ENCODE results near the gene NAPG.
"Not testable (repeated sequence)": the region's sequence is repeated elsewhere in the genome, so short reads cannot be mapped to it uniquely, and the experiment has no call there.

Gene NAPG

GRCh38 chr18:10525697-10526560 lies at the start of gene NAPG:
Gene NAPG (plus strand): TSS chr18:10526027. CDS start chr18:10526103, 76 bp downstream.
- peak; percentile 87 for ATAC-seq
- DNase-seq: peak; percentile 91

GRCh38 chr18:10476338-10476791 lies 49.5 kb upstream of the NAPG start:
- ATAC-seq (no peak), DNase-seq (no peak)

DNA sequence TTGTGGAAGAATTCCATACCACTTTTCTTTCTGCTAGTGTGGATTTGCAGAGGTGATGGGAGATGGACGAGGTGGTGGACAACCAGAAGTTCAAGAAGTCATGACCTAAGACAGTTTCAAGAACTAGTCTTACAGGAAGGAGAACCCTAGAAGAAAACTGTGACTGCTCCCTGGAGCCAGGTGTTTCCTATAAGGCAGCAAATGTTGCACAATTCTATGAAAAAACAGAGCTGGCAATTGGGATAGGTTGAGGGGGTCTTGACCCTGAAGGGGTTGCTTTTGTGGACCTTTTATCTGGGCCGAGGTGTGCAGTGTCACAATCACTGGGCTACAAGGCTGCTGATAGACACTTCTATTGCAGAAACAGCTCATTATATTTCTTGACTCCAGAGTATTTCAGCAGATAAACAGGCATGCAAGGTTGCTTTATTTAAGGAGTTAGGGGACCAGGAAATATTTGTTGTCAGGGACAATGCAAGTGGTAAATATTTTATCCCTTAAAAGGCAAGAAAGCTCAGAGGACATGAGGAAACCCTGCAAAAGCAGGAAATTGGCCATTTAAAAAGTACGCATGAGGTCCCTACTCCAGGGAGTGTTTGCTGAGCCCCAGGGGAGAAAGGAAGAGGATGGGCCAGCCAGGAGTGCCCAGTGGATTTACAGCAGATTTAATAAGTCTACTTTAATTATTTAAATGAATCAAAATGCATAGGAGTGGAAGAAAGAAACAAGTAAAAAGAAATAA lies 48.5 kb upstream of the NAPG start:
- ATAC-seq: no peak

DNA sequence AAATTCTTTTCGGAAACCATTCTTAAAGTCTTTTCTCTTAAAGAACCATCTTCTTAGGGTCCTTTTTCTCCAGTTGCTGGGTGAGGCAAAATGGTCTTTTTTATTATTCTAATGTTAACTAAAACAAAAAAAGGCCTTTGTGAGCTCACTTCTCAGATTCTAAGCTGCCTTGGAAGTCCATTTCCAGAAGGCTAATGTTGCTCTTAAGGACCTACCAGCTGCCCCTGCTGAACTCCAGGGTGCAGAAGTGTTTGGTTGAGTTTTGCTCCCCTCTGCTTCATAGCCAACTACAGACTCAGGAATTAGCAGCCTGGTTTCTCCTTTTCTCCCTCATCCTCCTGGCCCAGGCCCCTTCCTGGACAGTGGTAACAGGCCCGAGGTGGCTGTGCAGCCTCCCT lies 48.0 kb upstream of the NAPG start:
- DNase-seq: no peak

More for the DNA sequence above, 48.5 kb upstream of the NAPG start:
- DNase-seq: no peak

GRCh38 chr18:10481831-10482230 lies 44.0 kb upstream of the NAPG start:
- no peak for DNase-seq
- no peak for ATAC-seq

More for the DNA sequence above, 48.0 kb upstream of the NAPG start:
- ATAC-seq: no peak

- DNase-seq: no peak
- ATAC-seq: no peak
These were observed 43.4 kb upstream of the NAPG start for GRCh38 chr18:10482363-10482984.

DNA sequence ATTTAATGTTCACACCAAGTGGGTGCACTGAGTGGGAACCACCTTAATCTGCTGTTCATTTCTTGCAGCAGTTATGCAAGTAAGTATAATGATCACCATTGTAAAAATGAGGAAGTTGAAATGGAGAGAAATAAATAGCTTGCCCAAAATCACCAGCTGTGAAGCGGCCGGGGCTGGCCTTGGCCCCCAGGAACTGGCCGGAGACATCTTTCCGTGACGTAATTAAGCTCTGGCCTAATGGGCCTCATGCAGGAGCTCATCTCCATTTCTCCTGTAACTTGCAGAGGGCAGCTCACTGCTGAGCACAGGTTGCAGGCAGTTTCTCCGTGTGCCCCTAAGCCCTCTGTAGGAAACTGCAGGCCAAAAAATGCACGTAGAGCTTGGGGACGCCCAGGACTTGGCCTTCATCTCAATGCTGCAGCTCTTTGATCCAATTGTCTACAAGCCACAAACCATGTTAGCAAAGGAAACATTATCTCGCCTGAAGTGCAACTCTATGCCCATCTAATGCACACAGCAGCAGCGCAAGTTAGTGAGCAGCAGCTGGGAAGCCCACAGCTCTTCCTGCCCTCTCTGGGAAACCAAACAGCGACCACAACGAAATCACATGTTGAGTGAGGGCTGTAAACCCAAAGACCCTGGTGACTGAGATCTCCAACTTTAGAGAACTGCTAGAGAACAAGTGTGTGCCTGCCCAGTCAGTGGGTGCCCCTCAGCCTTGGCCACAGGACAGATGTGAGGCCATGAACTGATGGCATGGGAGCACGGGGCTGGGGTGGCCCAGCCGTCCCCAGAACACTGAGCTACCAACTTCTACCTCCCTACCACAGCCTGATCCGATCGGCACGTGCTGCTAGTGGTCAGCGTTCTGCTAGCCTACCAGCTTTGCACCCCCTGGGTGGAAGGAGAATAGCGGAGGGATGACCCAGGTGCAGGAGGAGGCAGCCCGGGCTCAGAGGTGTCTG lies 42.6 kb upstream of the NAPG start:
- DNase-seq: no peak
- ATAC-seq: peak; percentile 21

DNA sequence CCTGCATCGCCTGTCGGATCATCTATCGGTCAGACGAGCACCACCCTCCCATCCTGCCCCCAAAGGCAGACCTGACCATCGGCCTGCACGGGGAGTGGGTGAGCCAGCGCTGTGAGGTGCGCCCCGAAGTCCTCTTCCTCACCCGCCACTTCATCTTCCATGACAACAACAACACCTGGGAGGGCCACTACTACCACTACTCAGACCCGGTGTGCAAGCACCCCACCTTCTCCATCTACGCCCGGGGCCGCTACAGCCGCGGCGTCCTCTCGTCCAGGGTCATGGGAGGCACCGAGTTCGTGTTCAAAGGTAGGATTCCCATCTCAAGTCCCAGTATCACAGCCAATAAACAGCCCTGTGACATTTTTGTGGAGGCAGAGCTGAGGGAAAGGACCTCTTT lies 40.4 kb upstream of the NAPG start:
- ATAC-seq: no peak
- DNase-seq: no peak

GRCh38 chr18:10486362-10486761 lies 39.5 kb upstream of the NAPG start:
- DNase-seq (no peak), ATAC-seq (no peak)

GRCh38 chr18:10487154-10487553 lies 38.7 kb upstream of the NAPG start:
- no peak for ATAC-seq
- DNase-seq: no peak

DNA sequence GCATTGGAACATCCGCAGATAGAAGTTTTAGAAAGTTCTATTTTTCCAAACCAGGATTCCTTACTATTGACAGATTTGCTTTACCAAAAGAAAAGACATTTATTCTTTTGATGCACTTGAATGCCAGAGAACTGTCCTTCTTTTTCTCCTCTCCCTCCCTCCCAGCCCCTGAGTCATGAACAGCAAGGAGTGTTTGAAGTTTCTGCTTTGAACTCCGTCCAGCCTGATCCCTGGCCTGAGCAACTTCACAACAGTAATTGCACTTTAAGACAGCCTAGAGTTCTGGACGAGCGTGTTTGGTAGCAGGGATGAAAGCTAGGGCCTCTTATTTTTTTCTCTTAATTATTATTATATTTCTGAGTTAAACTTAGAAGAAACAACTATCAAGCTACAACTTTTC lies 37.8 kb upstream of the NAPG start:
- no peak for DNase-seq

DNA sequence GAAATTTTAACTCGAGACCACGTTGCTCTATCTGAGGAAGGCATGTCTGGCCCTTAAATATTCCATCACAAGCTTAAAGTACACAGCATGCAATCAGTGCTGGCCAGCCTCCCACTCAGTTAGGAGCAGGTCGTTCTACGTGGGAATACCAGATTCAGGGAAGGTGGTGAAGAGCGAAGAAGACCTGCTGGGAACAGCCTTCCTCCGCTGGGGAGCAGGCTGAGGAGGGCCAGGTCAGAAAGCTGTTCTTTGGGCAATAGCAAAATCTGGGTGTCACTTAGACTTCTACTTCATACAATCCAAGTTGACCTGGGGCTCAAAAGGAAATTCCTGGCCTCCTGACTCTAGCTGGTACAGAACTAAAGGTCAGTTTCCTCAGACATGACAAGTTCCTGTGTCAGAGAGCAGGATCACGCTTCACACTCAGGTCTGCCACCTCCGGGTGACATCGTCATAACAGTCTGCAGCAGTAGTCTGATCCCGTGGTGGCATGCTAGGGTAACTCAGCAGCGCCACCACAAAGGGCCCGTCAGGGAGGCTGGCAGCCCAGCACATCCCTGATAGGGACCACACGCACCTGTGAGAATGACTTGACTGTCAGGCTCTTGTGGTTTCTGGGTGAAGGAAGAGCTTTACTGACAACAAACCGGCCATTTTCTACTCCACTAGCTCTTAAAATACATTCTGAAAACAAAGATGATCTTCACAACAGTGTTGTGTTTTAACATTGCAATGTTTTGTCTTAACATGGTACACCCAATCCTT lies 35.2 kb upstream of the NAPG start:
- peak; percentile 71 for DNase-seq
- peak; percentile 96 for ATAC-seq

More for the DNA sequence above, 37.8 kb upstream of the NAPG start:
- ATAC-seq: no peak

DNA sequence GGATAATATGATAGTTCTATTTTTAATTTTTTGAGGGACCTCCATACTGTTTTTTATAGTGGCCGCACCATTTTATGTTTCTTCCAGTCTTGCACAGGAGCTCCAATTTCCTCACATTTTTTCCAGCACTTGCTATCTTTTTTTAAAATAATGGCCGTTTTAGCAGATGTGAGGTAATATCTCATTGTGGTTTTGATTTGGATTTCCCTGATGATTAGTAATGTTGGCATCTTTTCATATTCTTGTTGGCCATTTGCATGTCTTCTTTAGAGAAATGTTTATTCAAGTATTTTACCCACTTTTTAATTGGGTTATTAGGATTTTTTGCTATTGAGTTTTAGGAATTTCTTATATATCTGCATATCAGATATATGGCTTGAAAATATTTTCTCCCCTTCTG lies 29.9 kb upstream of the NAPG start:
- DNase-seq (no peak), ATAC-seq (no peak)

DNA sequence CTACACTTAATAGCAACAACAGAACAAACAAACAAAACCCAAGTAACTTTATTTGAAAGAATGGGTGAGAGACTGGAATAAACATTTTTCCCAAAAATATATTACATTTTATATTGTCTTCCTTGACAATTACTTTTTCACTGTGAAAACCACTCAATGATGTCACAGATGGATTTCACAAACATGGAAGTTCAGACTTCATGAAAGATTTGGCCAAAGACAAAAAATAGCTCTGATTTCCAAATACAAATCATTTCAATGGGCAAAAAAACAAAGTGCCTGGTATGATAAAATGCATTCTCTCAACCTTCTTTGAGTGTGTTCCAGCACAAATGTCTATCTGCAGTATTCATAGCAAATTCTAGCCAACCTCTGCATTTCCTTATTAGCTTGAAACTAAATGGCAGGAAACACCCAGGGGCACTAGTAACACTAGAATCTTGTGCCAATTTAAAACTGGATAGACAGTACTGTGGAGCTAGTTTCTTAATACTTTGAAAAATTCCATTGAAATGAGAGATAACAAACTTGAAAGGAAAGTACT lies 28.5 kb upstream of the NAPG start:
- no peak for ATAC-seq
- DNase-seq: no peak

- DNase-seq (no peak), ATAC-seq (peak; percentile 94)
These were observed 26.6 kb upstream of the NAPG start for GRCh38 chr18:10499230-10499629.

GRCh38 chr18:10500038-10500437 lies 25.8 kb upstream of the NAPG start:
- no peak for ATAC-seq
- no peak for DNase-seq

GRCh38 chr18:10504723-10505122 lies 21.1 kb upstream of the NAPG start:
- ATAC-seq (no peak), DNase-seq (no peak)

- DNase-seq, ATAC-seq: not testable (repeated sequence)
These were observed 19.9 kb upstream of the NAPG start for GRCh38 chr18:10505892-10506291.

GRCh38 chr18:10508591-10508990 lies 17.2 kb upstream of the NAPG start:
- DNase-seq: no peak
- ATAC-seq: no peak

GRCh38 chr18:10511236-10511635 lies 14.6 kb upstream of the NAPG start:
- no peak for ATAC-seq
- DNase-seq: no peak

GRCh38 chr18:10514082-10514481 lies 11.7 kb upstream of the NAPG start:
- no peak for ATAC-seq

More at GRCh38 chr18:10514082-10514481, 11.7 kb upstream of the NAPG start:
- DNase-seq: no peak
